ENCODE data around the gene KLF15.

KLF15 gene

DNA sequence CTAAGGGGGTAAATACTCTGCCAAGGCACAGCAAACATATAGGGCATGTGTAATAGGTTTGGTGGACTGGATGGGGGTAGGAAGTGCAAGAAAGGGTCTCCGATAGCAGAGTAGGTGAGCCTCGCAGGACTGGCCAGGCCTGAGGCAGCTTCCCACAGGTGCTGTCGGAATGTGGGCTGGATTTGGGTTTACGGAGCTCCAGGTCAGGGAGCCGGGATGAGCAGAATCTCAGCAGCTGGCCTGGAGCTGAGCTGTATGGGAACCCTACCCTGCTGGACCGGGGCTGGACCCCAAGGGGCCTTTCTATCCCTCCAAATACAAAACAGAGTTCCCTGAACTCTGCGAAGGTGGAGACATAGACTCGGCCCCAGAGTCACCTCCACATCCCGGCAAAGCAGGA is 15.0 kb downstream of the KLF15 start:
- TF ChIP-seq, protein P1, sequence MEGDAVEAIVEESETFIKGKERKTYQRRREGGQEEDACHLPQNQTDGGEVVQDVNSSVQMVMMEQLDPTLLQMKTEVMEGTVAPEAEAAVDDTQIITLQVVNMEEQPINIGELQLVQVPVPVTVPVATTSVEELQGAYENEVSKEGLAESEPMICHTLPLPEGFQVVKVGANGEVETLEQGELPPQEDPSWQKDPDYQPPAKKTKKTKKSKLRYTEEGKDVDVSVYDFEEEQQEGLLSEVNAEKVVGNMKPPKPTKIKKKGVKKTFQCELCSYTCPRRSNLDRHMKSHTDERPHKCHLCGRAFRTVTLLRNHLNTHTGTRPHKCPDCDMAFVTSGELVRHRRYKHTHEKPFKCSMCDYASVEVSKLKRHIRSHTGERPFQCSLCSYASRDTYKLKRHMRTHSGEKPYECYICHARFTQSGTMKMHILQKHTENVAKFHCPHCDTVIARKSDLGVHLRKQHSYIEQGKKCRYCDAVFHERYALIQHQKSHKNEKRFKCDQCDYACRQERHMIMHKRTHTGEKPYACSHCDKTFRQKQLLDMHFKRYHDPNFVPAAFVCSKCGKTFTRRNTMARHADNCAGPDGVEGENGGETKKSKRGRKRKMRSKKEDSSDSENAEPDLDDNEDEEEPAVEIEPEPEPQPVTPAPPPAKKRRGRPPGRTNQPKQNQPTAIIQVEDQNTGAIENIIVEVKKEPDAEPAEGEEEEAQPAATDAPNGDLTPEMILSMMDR (conservative IDR thresholded peaks at IDR 0.05; ENCODE audit: low read depth, low read length) = no peak
- no peak for DNase-seq (ENCODE audit: low read depth)
- no peak overlapping the region for H3K4me3 ChIP-seq (ENCODE audit: low read length)

DNA sequence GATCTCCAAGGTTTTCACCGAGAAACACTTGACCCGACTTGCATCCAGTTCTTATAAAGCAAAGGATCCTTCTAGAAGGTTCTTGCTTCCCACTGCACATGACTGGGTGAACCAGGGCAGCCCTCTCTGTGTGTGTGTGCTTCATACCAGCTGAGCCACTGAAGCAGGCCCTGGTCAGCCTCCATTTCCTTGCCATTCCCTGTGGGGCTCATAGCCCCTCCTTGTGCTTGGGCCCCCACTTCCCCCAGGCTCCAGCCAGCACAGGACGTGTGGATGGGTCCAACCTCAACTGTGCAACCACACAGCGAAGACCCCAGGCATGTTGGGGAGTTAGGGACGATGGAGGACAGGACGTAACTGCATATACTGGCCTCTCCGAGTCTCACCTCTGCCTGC is 15.5 kb downstream of the KLF15 start:
- no peak overlapping the region for H3K4me3 ChIP-seq (ENCODE audit: low read length)
- DNase-seq (ENCODE audit: low read depth) = no peak
- TF ChIP-seq, protein P1 (conservative IDR thresholded peaks at IDR 0.05; ENCODE audit: low read depth, low read length) = no peak

- no peak overlapping the region for H3K4me3 ChIP-seq (ENCODE audit: low read length)
- DNase-seq (ENCODE audit: low read depth) = no peak
- TF ChIP-seq, protein P1 (conservative IDR thresholded peaks at IDR 0.05; ENCODE audit: low read depth, low read length) = no peak
Measured at GRCh38 chr3:126340943-126341754, 16.1 kb downstream of the KLF15 start.

- no peak overlapping the region for H3K4me3 ChIP-seq (ENCODE audit: low read length)
- TF ChIP-seq, protein P1 (conservative IDR thresholded peaks at IDR 0.05; ENCODE audit: low read depth, low read length) = no peak
- DNase-seq (ENCODE audit: low read depth) = no peak
Measured at GRCh38 chr3:126340596-126340942, 16.6 kb downstream of the KLF15 start.

DNA sequence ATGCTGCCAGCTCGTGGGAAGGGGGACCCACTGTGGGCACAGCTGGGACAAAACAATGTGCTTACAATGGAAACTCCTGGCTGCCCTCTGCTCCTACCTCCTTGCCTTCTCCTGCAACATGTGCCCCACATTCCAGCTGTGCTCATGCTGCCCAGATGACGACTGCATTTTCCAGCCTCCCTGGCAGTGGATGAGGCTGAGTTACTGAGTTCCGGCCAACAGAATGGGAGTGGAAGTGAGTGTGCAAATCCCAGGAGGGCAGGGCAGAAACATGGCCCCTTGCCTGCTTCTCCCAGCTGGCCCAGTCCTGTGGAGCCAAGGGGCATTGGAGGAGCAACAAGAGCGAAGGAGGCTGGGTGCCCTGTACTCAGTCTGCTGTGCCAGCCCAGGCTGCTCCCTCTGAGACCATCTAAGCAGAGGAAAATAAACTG is 17.1 kb downstream of the KLF15 start:
- TF ChIP-seq, protein P1 (conservative IDR thresholded peaks at IDR 0.05; ENCODE audit: low read depth, low read length) = no peak
- no peak for DNase-seq (ENCODE audit: low read depth)

GRCh38 chr3:126339466-126339865 is 17.7 kb downstream of the KLF15 start:
- TF ChIP-seq, protein P1 (conservative IDR thresholded peaks at IDR 0.05; ENCODE audit: low read depth, low read length) = no peak
- no peak for DNase-seq (ENCODE audit: low read depth)
- no peak overlapping the region for H3K4me3 ChIP-seq (ENCODE audit: low read length)

More for the DNA sequence above, 17.1 kb downstream of the KLF15 start:
- no peak overlapping the region for H3K4me3 ChIP-seq (ENCODE audit: low read length)

DNA sequence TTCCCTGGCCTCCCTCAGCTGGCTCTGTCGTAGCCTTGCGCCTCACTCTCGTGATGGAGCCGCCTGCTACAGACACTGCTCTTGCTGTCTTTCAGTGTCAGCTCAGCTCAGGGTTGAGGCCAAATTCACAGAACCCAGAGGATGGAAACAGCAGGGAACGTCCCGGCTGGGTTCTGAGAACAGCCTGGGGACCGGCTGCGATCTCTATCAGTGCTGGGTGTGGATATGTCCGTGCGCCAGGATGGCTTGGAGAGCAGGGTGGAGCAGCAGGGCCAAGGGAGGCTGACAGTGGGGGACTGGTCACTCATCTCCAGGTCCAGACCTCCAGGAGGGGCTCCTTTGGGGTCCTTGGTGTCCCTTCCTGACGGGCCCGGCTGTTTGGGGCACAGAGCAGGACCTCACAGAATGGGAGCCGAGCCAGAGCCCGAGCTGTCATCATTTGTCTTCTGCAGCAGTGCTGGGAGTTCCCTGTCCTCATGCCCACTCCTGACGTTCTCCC is 18.4 kb downstream of the KLF15 start:
- no peak overlapping the region for H3K4me3 ChIP-seq (ENCODE audit: low read length)
- no peak for DNase-seq (ENCODE audit: low read depth)
- TF ChIP-seq, protein P1 (conservative IDR thresholded peaks at IDR 0.05; ENCODE audit: low read depth, low read length) = no peak
